GM21737 (cell line): ENCODE measurements around the gene TMEM229B.

Experiments used
- ATAC-seq: cut with Tn5 transposase; IDR thresholded peaks from one replicate; pipeline ENCODE4 v1.9.1; 2021; ENCODE audit warnings: mild to moderate bottlenecking, moderate library complexity; ENCODE audit not compliant: unreplicated experiment

TMEM229B gene

GRCh38 chr14:67490196-67490595 lies 1.7 kb upstream of the TMEM229B start:
- ATAC-seq, result no peak

- ATAC-seq, result no peak
These were observed 1.2 kb downstream of the TMEM229B start for GRCh38 chr14:67487332-67487731.

GRCh38 chr14:67486890-67487289 lies 1.6 kb downstream of the TMEM229B start:
- no peak for ATAC-seq

GRCh38 chr14:67485501-67486095 lies 2.9 kb downstream of the TMEM229B start:
- ATAC-seq, result no peak

- ATAC-seq, result no peak
These were observed 4.8 kb downstream of the TMEM229B start for GRCh38 chr14:67483579-67484285.

GRCh38 chr14:67482231-67483164 lies 6.0 kb downstream of the TMEM229B start:
- no peak for ATAC-seq

- no peak for ATAC-seq
These were observed 8.5 kb downstream of the TMEM229B start for GRCh38 chr14:67480011-67480410.

GRCh38 chr14:67478800-67479084 lies 9.8 kb downstream of the TMEM229B start:
- no peak for ATAC-seq

- ATAC-seq, result no peak
These were observed 10.4 kb downstream of the TMEM229B start for GRCh38 chr14:67477926-67478799.

- no peak for ATAC-seq
These were observed 14.2 kb downstream of the TMEM229B start for GRCh38 chr14:67474366-67474765.

- ATAC-seq, result no peak
These were observed 15.0 kb downstream of the TMEM229B start for GRCh38 chr14:67473290-67474082.

GRCh38 chr14:67472726-67473125 lies 15.8 kb downstream of the TMEM229B start:
- ATAC-seq, result no peak

- ATAC-seq, result no peak
These were observed 18.6 kb downstream of the TMEM229B start for GRCh38 chr14:67469954-67470353.

GRCh38 chr14:67468378-67468730 lies 20.2 kb downstream of the TMEM229B start:
- ATAC-seq, result no peak

GRCh38 chr14:67467134-67467533 lies 21.4 kb downstream of the TMEM229B start:
- ATAC-seq, result no peak

- no peak for ATAC-seq
These were observed 23.6 kb downstream of the TMEM229B start for GRCh38 chr14:67464879-67465278.

GRCh38 chr14:67464377-67464776 lies 24.1 kb downstream of the TMEM229B start:
- no peak for ATAC-seq

- ATAC-seq, result no peak
These were observed 24.6 kb downstream of the TMEM229B start for GRCh38 chr14:67463900-67464299.

- ATAC-seq, result no peak
These were observed 26.5 kb downstream of the TMEM229B start for GRCh38 chr14:67461996-67462395.

GRCh38 chr14:67461341-67461985 lies 27.1 kb downstream of the TMEM229B start:
- ATAC-seq, result no peak
